Left lung (tissue), 10 donors: Measurements from ENCODE around the gene MAPT. TPM values are rescaled to one million over a fixed set of nuclear protein-coding genes. Genes with fewer than 3 reads are reported as not detected.
A peak's percentile ranks its signal among the peaks of the same experiment; 100 is the strongest.

ENCODE experiments used
- ATAC-seq: fragments of 200-7000 bp; cut with Tn5 transposase; one replicate; pipeline ENCODE4 v1.9.1; 2020; ENCODE audit warnings: moderate library complexity
- DNase-seq, 4 donors: peaks; one replicate each; pipeline ENCODE4 v3.0.0-alpha.2; 2013 to 2020
- H3K27ac ChIP-seq, 2 donors: fragments of 200-600 bp; sonication (generic) in 1 of 2; one replicate each; pipeline versions ENCODE4 v1.5.0 to v1.8.0; 2020 to 2021
- H3K27me3 ChIP-seq, 2 donors: fragments of 200-600 bp; sonication (generic) in 1 of 2; one replicate each; pipeline versions ENCODE4 v1.5.0 to v1.8.0; 2020 to 2021
- H3K36me3 ChIP-seq, 2 donors: fragments of 200-600 bp; sonication (generic) in 1 of 2; one replicate each; pipeline versions ENCODE4 v1.5.0 to v1.8.0; 2020 to 2021
- H3K4me1 ChIP-seq, 2 donors: fragments of 200-600 bp; one replicate each; pipeline ENCODE4 v1.8.0; 2021
- H3K4me3 ChIP-seq, 2 donors: fragments of 200-600 bp; sonication (generic) in 1 of 2; one replicate each; pipeline versions ENCODE4 v1.5.0 to v1.8.0; 2020 to 2021; ENCODE audit warnings: mild to moderate bottlenecking in 1 of 2
- H3K9me3 ChIP-seq, 2 donors: fragments of 200-600 bp; sonication (generic) in 1 of 2; one replicate each; pipeline versions ENCODE4 v1.5.0 to v1.8.0; 2020 to 2021
- intact Hi-C, 2 donors: fragments of 100-400 bp; cut with DNase I; formaldehyde crosslinking; loops; one replicate each; pipeline versions ENCODE4 v1.11.2 to v1.14.2; 2022
- polyA plus RNA-seq, 6 donors: library from polyadenylated mRNA; unstranded; fragments of 120-200 nt; gene quantifications; one replicate each; pipeline ENCODE4 v1.2.1, GENCODE V29; 2013; ENCODE audit not compliant: insufficient read length in 6 of 6
- total RNA-seq, 2 donors: library from RNA; stranded (reverse); fragmentation: NEBNext Ultra II Directional; extraction: Animal tissue kit (Norgen Biotek cat#: 25700); gene quantifications; one replicate each; pipeline ENCODE4 v1.2.1, GENCODE V29; 2021
- TF ChIP-seq, protein P1 (sequence below), 2 donors: fragments of 200-600 bp; sonication (generic) in 1 of 2; IDR thresholded peaks; one replicate each; pipeline versions ENCODE4 v1.5.0 to v1.8.0; 2021; ENCODE audit warnings: antibody characterized with exemption in 2 of 2
- donor health status: DM: no; HTN: yes; CAD: no.
- donor health status: DM: no; HTN: no; CAD: no.

MAPT gene
- total and polyA plus RNA-seq, 8 donors = 0.99 to 7.7 (median 5.5) TPM

DNA sequence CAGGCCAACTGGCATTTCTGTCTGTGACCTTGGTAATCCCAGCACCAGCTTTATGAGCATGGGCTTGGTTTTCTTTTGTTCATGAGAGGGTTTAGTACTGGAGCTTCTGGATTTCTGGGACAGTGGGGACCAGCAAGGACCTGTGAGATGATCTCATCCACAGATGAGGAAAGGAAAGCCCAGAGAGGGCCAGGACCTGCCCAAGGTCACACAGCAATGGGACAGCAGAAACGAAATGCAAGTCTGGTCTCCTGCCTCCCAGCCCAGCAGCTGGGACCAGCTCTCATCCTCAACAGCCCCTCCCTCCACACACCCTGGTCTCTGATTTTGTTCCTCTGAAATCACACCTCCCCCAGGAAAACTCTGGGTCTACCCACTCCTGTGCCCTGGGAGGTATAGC, 42.5 kb upstream of the MAPT start:
- DNase-seq (no peak), ATAC-seq (no peak)
- no peaks in the 10 kb centered on the region for H3K9me3 ChIP-seq
- TF ChIP-seq, protein P1, sequence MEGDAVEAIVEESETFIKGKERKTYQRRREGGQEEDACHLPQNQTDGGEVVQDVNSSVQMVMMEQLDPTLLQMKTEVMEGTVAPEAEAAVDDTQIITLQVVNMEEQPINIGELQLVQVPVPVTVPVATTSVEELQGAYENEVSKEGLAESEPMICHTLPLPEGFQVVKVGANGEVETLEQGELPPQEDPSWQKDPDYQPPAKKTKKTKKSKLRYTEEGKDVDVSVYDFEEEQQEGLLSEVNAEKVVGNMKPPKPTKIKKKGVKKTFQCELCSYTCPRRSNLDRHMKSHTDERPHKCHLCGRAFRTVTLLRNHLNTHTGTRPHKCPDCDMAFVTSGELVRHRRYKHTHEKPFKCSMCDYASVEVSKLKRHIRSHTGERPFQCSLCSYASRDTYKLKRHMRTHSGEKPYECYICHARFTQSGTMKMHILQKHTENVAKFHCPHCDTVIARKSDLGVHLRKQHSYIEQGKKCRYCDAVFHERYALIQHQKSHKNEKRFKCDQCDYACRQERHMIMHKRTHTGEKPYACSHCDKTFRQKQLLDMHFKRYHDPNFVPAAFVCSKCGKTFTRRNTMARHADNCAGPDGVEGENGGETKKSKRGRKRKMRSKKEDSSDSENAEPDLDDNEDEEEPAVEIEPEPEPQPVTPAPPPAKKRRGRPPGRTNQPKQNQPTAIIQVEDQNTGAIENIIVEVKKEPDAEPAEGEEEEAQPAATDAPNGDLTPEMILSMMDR (IDR thresholded peaks at IDR 0.05) = no peak
- no peak overlapping the region for H3K27ac ChIP-seq
- intact Hi-C loops = no loop called here
- peaks cover 0 to 59% of the 10 kb centered on the region in 2 donors for H3K27me3 ChIP-seq
- H3K36me3 ChIP-seq = no peaks in the 10 kb centered on the region
- H3K4me1 ChIP-seq = no peaks in the 10 kb centered on the region
- H3K4me3 ChIP-seq = no peak overlapping the region

DNA sequence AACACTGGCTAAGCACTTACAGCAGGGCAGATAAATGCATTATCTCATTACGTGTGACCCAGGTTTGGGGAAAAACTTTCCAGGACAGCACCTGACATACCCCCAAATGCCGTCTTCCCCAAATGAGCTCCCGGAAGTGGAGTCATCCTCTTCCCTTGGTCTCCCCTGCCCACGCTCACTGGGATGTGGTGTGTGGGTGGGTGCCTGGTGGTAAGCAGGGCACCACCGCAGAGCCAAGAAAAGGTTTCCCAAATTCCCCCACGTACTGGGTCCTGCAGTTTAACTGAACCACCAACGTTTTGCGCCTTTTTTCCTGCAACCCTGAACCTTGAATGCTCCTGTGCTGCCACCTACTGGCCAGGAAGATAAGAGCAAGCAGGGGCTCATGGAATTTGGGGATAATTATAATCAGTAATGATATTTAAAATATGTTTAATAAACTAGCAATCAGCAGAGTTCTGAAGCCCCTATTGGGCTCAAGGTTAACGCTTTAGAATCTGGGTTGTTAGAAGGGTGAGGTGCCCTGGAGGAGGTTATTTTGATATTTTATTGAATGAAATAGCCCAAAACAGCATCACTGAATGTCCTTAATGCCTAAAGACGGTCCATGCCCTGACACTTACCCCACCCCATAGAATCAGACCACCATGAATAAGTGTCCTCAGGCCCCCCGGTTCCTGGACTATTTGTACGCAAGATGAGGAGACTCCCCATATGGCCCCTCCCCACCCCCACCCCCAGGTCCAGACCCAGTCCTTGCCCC, 41.6 kb upstream of the MAPT start:
- peaks cover 0 to 59% of the 10 kb centered on the region in 2 donors for H3K27me3 ChIP-seq
- H3K27ac ChIP-seq = no peak overlapping the region
- H3K36me3 ChIP-seq = no peaks in the 10 kb centered on the region
- DNase-seq (peak in 2 of 4 donors; percentile 27 to 65), ATAC-seq (peak; percentile 86)
- intact Hi-C loops = no loop called here
- TF ChIP-seq, protein P1 (IDR thresholded peaks at IDR 0.05) = peak; percentile 78 to 83
- no peaks in the 10 kb centered on the region for H3K9me3 ChIP-seq
- no peak overlapping the region for H3K4me3 ChIP-seq
- no peaks in the 10 kb centered on the region for H3K4me1 ChIP-seq

DNA sequence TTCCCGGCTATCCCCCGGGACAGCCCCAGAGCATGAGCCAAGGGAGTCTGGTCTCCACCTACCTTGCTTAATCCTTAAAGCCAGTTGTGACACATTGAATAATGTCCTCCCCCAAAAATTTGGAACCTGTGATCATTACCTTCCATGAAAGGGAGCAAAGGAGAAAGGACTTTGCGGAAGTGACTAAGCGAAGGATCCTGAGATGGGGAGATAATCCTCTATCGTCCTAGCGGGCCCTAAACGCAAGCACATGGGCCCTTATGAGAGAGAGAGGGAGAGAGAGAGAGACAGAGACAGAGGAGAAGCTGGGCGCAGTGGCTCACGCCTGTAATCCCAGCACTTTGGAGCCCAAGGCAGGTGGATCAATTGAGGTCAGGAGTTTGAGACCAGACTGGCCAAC, 40.1 kb upstream of the MAPT start:
- peaks cover 0 to 69% of the 10 kb centered on the region in 2 donors for H3K27me3 ChIP-seq

DNA sequence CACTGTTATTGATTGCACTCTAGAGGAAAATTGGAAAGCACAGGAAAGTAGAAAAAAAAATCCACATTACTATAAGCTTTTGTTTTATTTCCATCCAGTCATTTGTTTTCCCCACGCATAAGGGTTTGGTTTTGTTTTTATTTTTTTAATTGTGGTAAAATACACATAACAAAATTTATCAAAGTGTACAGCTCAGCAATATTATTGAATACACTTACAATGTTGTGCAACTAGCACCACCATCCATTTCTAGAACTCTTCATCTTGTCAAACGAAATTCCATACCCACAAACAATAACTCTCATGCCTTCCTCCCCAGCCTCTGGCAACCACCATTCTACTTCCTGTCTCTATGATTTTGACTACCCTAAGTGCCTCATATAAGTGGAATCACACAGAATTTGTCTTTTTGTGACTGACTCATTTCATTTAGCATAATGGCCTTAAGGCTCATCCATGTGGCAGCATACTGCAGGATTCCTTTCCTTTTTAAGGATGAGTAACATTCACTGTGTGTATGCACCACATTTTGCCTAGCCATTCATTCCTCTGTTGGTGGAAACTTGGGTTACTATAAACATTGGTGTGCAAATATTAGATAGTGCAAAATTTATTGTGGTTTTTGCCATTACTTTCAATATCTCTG, 38.5 kb upstream of the MAPT start:
- Histone ChIP-seq H3K27ac (no peak overlapping the region), H3K36me3 (no peaks in the 10 kb centered on the region), H3K9me3 (no peaks in the 10 kb centered on the region), H3K27me3 (peaks cover 0 to 71% of the 10 kb centered on the region in 2 donors), H3K4me1 (no peaks in the 10 kb centered on the region), H3K4me3 (no peak overlapping the region)
- ATAC-seq (no peak), DNase-seq (no peak)
- TF ChIP-seq, protein P1 (IDR thresholded peaks at IDR 0.05) = no peak
- intact Hi-C loops = no loop called here

More for the DNA sequence above, 40.1 kb upstream of the MAPT start:
- ATAC-seq (no peak), DNase-seq (no peak)
- H3K36me3 ChIP-seq = no peaks in the 10 kb centered on the region
- TF ChIP-seq, protein P1 (IDR thresholded peaks at IDR 0.05) = no peak
- H3K9me3 ChIP-seq = no peaks in the 10 kb centered on the region
- H3K27ac ChIP-seq = no peak overlapping the region
- H3K4me1 ChIP-seq = no peaks in the 10 kb centered on the region
- intact Hi-C loops = no loop called here
- H3K4me3 ChIP-seq = no peak overlapping the region

DNA sequence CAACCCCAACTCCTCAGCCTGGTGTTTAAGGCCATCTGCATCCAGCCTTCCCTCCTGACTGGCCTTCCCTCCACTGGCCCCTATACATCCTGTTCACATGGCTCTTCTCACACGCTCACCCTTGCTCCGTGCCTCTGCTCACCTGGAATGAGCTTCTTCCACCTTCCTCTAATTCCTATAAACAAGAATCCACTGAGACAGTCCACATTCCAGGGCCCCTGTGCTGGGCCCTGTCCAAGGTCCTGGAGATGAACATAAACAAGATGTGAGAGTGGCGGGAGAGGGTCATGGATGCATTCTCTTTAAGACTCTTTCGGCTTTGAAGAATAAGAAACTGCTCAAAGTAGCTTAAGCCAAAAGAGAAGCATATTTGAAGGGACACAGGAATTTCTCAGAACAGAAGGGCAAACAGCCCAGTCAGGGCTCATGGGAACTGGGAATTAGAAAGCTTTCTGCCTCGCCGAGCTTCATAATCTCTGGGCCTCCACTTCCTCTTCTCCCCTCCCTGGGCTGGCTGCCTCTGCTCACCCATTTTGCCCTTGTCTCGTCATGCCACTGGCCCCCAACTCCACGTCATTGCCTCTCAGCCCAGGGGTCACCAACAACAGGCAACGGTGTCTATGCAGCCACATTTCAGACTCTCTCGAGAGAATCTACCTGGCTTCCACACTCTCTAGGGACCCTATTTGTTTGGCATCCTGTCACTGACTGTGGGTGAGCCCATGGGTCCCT, 36.2 kb upstream of the MAPT start:
- no peaks in the 10 kb centered on the region for H3K9me3 ChIP-seq
- peaks cover 0 to 56% of the 10 kb centered on the region in 2 donors for H3K27me3 ChIP-seq
- no peaks in the 10 kb centered on the region for H3K4me1 ChIP-seq
- peak; percentile 71 for ATAC-seq
- DNase-seq = peak in 2 of 4 donors; percentile 22 to 48
- TF ChIP-seq, protein P1 (IDR thresholded peaks at IDR 0.05) = no peak
- H3K36me3 ChIP-seq = no peaks in the 10 kb centered on the region
- H3K4me3 ChIP-seq = no peak overlapping the region
- intact Hi-C loops = no loop called here
- no peak overlapping the region for H3K27ac ChIP-seq
